Measurements from ENCODE around the gene PHLDB2. TPM values are rescaled to one million over a fixed set of nuclear protein-coding genes. Genes with fewer than 3 reads are reported as not detected.

PHLDB2 gene
- total and polyA plus RNA-seq, 2 of the 8 experiments (the other 6 are each of a cell fraction or from before 2014, with no cell fraction given), result 5.8 to 22.6 TPM

DNA sequence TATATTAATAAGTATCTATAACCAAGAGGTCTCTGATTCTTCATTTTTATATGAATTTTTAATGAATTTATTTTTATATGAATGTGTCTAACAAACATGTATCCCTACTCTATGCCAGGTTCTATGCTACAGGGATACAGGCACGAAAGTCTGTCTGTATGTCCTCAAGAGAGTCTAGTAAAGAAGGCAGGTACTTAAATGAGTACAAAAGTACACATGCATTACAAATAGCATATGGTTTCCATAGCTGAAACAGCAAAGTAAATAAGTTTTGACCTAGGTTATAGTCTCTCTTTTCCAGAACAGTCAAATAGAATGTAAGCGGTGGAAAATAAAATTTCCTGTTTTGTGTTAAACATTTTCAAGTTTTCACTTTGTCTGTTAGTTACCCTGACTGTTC is 106.4 kb downstream of the PHLDB2 start:
- Histone ChIP-seq H3K4me1 (replicated peaks in 1 of 4; ENCODE audit: control insufficient read depth in 3 of 4, insufficient read depth in 4 of 4, low read length in 3 of 4) (no peaks in the 10 kb centered on the region), H3K18ac (ENCODE audit: extremely low read depth, low read length) (no peak overlapping the region), H3K9ac (replicated peaks in 1 of 4; ENCODE audit: extremely low read depth in 1 of 4, low read depth in 3 of 4, low read length in 3 of 4) (no peak overlapping the region), H2BK12ac (ENCODE audit: low read depth, low read length) (no peak overlapping the region), H4K8ac (ENCODE audit: extremely low read depth, insufficient read depth, low read length) (no peak overlapping the region), H3K36me3 (ENCODE audit: control insufficient read depth in 2 of 4, insufficient read depth in 4 of 4, low read length in 3 of 4) (no peaks in the 10 kb centered on the region), H4K20me1 (replicated peaks in 1 of 2; ENCODE audit: control insufficient read depth in 1 of 2, insufficient read depth in 2 of 2, low read length in 2 of 2) (peaks cover 0 to 2% of the 10 kb centered on the region in 2 experiments), H2BK15ac (ENCODE audit: low read length) (no peak overlapping the region), H3K27ac (ENCODE audit: low read depth, low read length) (no peak overlapping the region), H3K4ac (replicated peaks; ENCODE audit: insufficient read length, low read depth, low read length) (no peak overlapping the region), H2BK5ac (ENCODE audit: low read depth, low read length) (no peak overlapping the region), H2BK20ac (ENCODE audit: low read length) (no peak overlapping the region), H3K14ac (ENCODE audit: insufficient read length) (no peak overlapping the region), H3K56ac (replicated peaks; ENCODE audit: insufficient read length, low read depth, low read length) (no peak overlapping the region), H3K4me3 (ENCODE audit: extremely low read depth in 1 of 4, insufficient read depth in 2 of 4, low read depth in 3 of 4, low read length in 4 of 4) (no peak overlapping the region), H3K23me2 (ENCODE audit: low read depth, low read length) (no peaks in the 10 kb centered on the region; the same call in 1 of the 2 replicates), H3K27me3 (replicated peaks in 1 of 4; ENCODE audit: control insufficient read depth in 3 of 4, extremely low read depth in 1 of 4, insufficient read depth in 3 of 4, low read length in 3 of 4) (no peaks in the 10 kb centered on the region), H3K79me1 (ENCODE audit: low read depth, low read length) (no peaks in the 10 kb centered on the region), H2AK5ac (ENCODE audit: low read depth, low read length) (no peak overlapping the region), H4K5ac (ENCODE audit: insufficient read length, low read depth, low read length) (no peak overlapping the region), H3K9me3 (ENCODE audit: insufficient read depth in 2 of 2, low read depth in 1 of 2, low read length in 1 of 2) (no peaks in the 10 kb centered on the region), H3K79me2 (ENCODE audit: control insufficient read depth in 1 of 2, insufficient read depth in 2 of 2, low read length in 2 of 2) (no peaks in the 10 kb centered on the region), H2BK120ac (replicated peaks; ENCODE audit: low read depth, low read length) (no peak overlapping the region), H4K91ac (replicated peaks; ENCODE audit: insufficient read length, low read length) (no peak overlapping the region), H3K23ac (ENCODE audit: insufficient read length) (no peak overlapping the region), H2AFZ (ENCODE audit: low read length) (no peak overlapping the region), H3K4me2 (ENCODE audit: insufficient read depth in 1 of 2, low read depth in 2 of 2, low read length in 2 of 2) (no peak overlapping the region)
- DNase-seq (ENCODE audit: low read depth in 1 of 2, low spot score in 2 of 2), result no peak
- WGBS, 2 experiments (ENCODE audit: extremely low coverage in 1 of 2, insufficient coverage in 1 of 2, insufficient read length in 1 of 2, insufficient replicate concordance in 2 of 2, low coverage in 1 of 2, low lambda C conversion rate in 2 of 2, missing lambda C conversion rate in 1 of 2), result 89% methylated on average over 2 of the region's 2 CpGs; no CpG with 5 or more reads in 1 of the 2 experiments
- CTCF ChIA-PET (ENCODE audit: partially characterized antibody), result interaction anchor here (0.7 to 15.1 kb wide), 9 partner anchors 8 to 297 kb away, joined by 4 to 258 read pairs (median 7); partner anchors contain the start of gene ABHD10
- FAIRE-seq, result no peak
- POLR2A ChIA-PET (ENCODE audit: partially characterized antibody), result interaction anchor here (0.6 kb wide), 1 partner anchor 113 kb away, joined by 3 read pairs; no protein-coding TSS in a partner anchor
- TF ChIP-seq SAP30 (IDR thresholded peaks at IDR 0.05; ENCODE audit: insufficient read depth, insufficient replicate concordance, low read length) (no peak), CEBPB (IDR thresholded peaks at IDR 0.05; ENCODE audit: low read depth, low read length) (no peak), RNF2 (IDR thresholded peaks at IDR 0.05; ENCODE audit: borderline replicate concordance, low read depth, low read length, missing control alignments, poor library complexity, severe bottlenecking) (no peak), EP300 (IDR thresholded peaks at IDR 0.05; ENCODE audit: borderline replicate concordance in 1 of 2, low read depth in 2 of 2, low read length in 2 of 2) (no peak), CHD1 (IDR thresholded peaks at IDR 0.05; ENCODE audit: low read depth, low read length) (no peak), CTBP2 (IDR thresholded peaks at IDR 0.05; ENCODE audit: borderline replicate concordance, insufficient read depth, insufficient read length, low read length) (no peak), RAD21 (IDR thresholded peaks at IDR 0.05 in 1 of 2, conservative IDR thresholded peaks at IDR 0.05 in 1 of 2; ENCODE audit: low read depth in 2 of 2, low read length in 2 of 2) (no peak), ZNF274 (IDR thresholded peaks at IDR 0.05; ENCODE audit: borderline replicate concordance, extremely low read depth, low read length) (no peak), SIX5 (IDR thresholded peaks at IDR 0.05; ENCODE audit: low read depth, low read length) (no peak), USF2 (IDR thresholded peaks at IDR 0.05; ENCODE audit: low read length) (no peak), TEAD4 (IDR thresholded peaks at IDR 0.05; ENCODE audit: low read depth, low read length) (no peak), CHD2 (IDR thresholded peaks at IDR 0.05; ENCODE audit: low read length) (no peak)

All from H1 (cell line).